Fibroblast of lung (primary cell): ENCODE data around the gene BEX1. TPM values are rescaled to one million over a fixed set of nuclear protein-coding genes. Genes with fewer than 3 reads are reported as not detected.

Source experiments
- DNase-seq, 2 donors: peaks; one replicate each; pipeline versions ENCODE4 v3.0.0 to v3.0.0-alpha.2; 2010; ENCODE audit warnings: low read depth in 2 of 2
- H2AFZ ChIP-seq: 2 replicates; pipeline ENCODE4 v1.5.1; 2012; ENCODE audit warnings: low read length, control low read depth, inconsistent platforms
- H3K27ac ChIP-seq: 2 replicates; pipeline ENCODE4 v1.5.1; 2011; ENCODE audit warnings: low read length, control low read depth; ENCODE audit not compliant: insufficient read depth
- H3K27me3 ChIP-seq: 2 replicates; pipeline ENCODE4 v1.5.1; 2011; ENCODE audit warnings: mild to moderate bottlenecking, low read length; ENCODE audit not compliant: control insufficient read depth, insufficient read depth
- H3K36me3 ChIP-seq: 2 replicates; pipeline ENCODE4 v1.5.1; 2011; ENCODE audit warnings: low read length; ENCODE audit not compliant: control insufficient read depth, insufficient read depth
- H3K4me1 ChIP-seq: 2 replicates; pipeline ENCODE4 v1.5.1; 2011; ENCODE audit warnings: low read length; ENCODE audit not compliant: control insufficient read depth, insufficient read depth; ENCODE audit errors: extremely low read depth
- H3K4me2 ChIP-seq: 2 replicates; pipeline ENCODE4 v1.5.1; 2011; ENCODE audit warnings: low read length, control low read depth; ENCODE audit not compliant: insufficient read depth; ENCODE audit errors: extremely low read depth
- H3K4me3 ChIP-seq, 4 experiments: fragments of 200-600 bp in 1 of 4; sonication (generic) in 1 of 4; replicated peaks in 1 of 4; 2 replicates each; pipeline ENCODE4 v1.5.1; 2011 to 2016; ENCODE audit warnings: low read length in 4 of 4, low read depth in 3 of 4, mild to moderate bottlenecking in 3 of 4, control low read depth in 2 of 4, inconsistent platforms in 1 of 4, mixed read lengths in 1 of 4; ENCODE audit not compliant: insufficient read depth in 1 of 4; ENCODE audit errors: control extremely low read depth in 1 of 4
- H3K79me2 ChIP-seq: 2 replicates; pipeline ENCODE4 v1.5.1; 2012; ENCODE audit warnings: mild to moderate bottlenecking, low read length, inconsistent platforms; ENCODE audit not compliant: control insufficient read depth, insufficient read depth
- H3K9ac ChIP-seq: 2 replicates; pipeline ENCODE4 v1.5.1; 2011; ENCODE audit warnings: mild to moderate bottlenecking, low read length, control low read depth; ENCODE audit not compliant: insufficient read depth
- H3K9me3 ChIP-seq: 2 replicates; pipeline ENCODE4 v1.5.1; 2012; ENCODE audit warnings: low read depth, low read length; ENCODE audit not compliant: control insufficient read depth, insufficient read depth
- H4K20me1 ChIP-seq: 2 replicates; pipeline ENCODE4 v1.5.1; 2011; ENCODE audit warnings: low read length; ENCODE audit not compliant: control insufficient read depth, insufficient read depth; ENCODE audit errors: extremely low read depth
- EZH2 ChIP-seq: IDR thresholded peaks from 2 replicates; pipeline ENCODE4 v1.5.1; 2012; ENCODE audit warnings: low read length, control low read depth, mild to moderate bottlenecking; ENCODE audit errors: missing control alignments
- polyA plus RNA-seq, 2 donors: library from polyadenylated mRNA; depleted of rRNA in 1 of 2; stranded (reverse) in 1 of 2; unstranded in 1 of 2; fragments of >200 nt; gene quantifications; 2 replicates each; pipeline ENCODE4 v1.2.1, GENCODE V29; 2011 to 2012; ENCODE audit warnings: missing spikeins in 1 of 2
- total RNA-seq: library from RNA; depleted of rRNA; stranded (reverse); fragments of >200 nt; gene quantifications from 2 replicates; pipeline ENCODE4 v1.2.1, GENCODE V29; 2014
- TF ChIP-seq, protein P1 (sequence below), 2 donors: IDR thresholded peaks in 1 of 2; conservative IDR thresholded peaks in 1 of 2; 1 replicate in 1 of 2; 2 replicates in 1 of 2; pipeline ENCODE4 v1.5.1; 2011 to 2012; ENCODE audit warnings: low read length in 2 of 2, control low read depth in 1 of 2, inconsistent platforms in 1 of 2, low read depth in 1 of 2, mild to moderate bottlenecking in 1 of 2

Gene BEX1
- total and polyA plus RNA-seq, 2 donors (not counting 1 experiment from before 2014, with no cell fraction given) = 44.5 TPM; not detected in 1

DNA sequence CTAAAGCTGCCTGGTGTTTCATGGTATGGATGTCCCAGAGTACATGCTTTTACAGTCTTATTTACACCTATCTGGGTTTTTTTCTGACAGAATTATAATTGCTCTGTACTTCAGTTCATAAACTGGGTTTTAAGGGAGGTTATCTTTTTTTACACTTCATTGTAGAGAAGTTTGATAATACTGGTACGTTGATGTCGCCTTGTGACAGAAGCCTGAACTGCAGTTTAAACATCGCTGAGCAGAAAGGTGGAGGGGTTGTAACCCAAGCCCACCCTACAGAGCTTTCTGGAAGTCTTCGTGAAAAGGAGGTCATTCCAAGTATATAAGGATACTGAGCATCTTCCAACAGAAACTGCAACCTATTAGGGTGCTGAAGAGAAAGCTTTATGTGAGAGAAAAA lies 46.4 kb downstream of the BEX1 start:
- H3K4me1 ChIP-seq = no peaks in the 10 kb centered on the region
- no peaks in the 10 kb centered on the region for H4K20me1 ChIP-seq
- no peak overlapping the region for H2AFZ ChIP-seq
- H3K4me2 ChIP-seq = no peak overlapping the region
- H3K79me2 ChIP-seq = no peaks in the 10 kb centered on the region
- H3K4me3 ChIP-seq = no peak overlapping the region
- H3K9me3 ChIP-seq = no peaks in the 10 kb centered on the region
- no peak overlapping the region for H3K27ac ChIP-seq
- H3K9ac ChIP-seq = no peak overlapping the region
- no peak for DNase-seq
- no peaks in the 10 kb centered on the region for H3K36me3 ChIP-seq
- no peaks in the 10 kb centered on the region for H3K27me3 ChIP-seq
- no peak for TF ChIP-seq EZH2
- TF ChIP-seq, protein P1, sequence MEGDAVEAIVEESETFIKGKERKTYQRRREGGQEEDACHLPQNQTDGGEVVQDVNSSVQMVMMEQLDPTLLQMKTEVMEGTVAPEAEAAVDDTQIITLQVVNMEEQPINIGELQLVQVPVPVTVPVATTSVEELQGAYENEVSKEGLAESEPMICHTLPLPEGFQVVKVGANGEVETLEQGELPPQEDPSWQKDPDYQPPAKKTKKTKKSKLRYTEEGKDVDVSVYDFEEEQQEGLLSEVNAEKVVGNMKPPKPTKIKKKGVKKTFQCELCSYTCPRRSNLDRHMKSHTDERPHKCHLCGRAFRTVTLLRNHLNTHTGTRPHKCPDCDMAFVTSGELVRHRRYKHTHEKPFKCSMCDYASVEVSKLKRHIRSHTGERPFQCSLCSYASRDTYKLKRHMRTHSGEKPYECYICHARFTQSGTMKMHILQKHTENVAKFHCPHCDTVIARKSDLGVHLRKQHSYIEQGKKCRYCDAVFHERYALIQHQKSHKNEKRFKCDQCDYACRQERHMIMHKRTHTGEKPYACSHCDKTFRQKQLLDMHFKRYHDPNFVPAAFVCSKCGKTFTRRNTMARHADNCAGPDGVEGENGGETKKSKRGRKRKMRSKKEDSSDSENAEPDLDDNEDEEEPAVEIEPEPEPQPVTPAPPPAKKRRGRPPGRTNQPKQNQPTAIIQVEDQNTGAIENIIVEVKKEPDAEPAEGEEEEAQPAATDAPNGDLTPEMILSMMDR (conservative IDR thresholded peaks at IDR 0.05 in 1 of 2, IDR thresholded peaks at IDR 0.05 in 1 of 2; ENCODE audit: low read depth in 1 of 2, low read length in 2 of 2) = no peak

DNA sequence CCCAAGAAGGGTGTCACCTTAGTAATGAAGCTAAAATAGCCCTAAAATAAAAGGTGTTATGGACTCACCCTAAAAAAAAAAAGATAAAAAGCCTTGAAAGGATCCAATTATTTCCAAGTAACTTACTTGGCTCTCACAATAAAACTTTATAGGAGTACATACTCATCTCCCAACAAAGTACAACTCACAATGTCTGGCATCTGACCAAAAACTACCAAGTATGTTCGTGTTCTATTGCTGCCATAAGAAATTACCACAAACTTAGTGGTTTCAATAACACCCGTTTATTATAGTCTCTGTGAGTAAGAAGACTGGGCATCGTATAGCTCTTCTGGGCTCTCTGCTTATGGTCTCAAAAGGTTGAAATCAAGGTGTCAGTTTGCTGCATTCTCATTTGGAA lies 51.0 kb downstream of the BEX1 start:
- Histone ChIP-seq H2AFZ (no peak overlapping the region), H3K4me3 (no peak overlapping the region), H3K4me1 (no peaks in the 10 kb centered on the region), H3K27me3 (no peaks in the 10 kb centered on the region), H3K9ac (no peak overlapping the region), H3K36me3 (no peaks in the 10 kb centered on the region), H3K79me2 (no peaks in the 10 kb centered on the region), H4K20me1 (no peaks in the 10 kb centered on the region), H3K9me3 (no peaks in the 10 kb centered on the region), H3K27ac (no peak overlapping the region), H3K4me2 (no peak overlapping the region)
- no peak for DNase-seq
- TF ChIP-seq EZH2 = no peak
- TF ChIP-seq, protein P1 (conservative IDR thresholded peaks at IDR 0.05 in 1 of 2, IDR thresholded peaks at IDR 0.05 in 1 of 2; ENCODE audit: low read depth in 1 of 2, low read length in 2 of 2) = no peak

Other genes with a start within 250 kb of the BEX1 start
- 0.26 and 0.33 TPM in 2 replicates for gene RAB40AL, start 126.9 kb downstream of the BEX1 start, total RNA-seq
- gene RAB40AL, start 126.9 kb downstream of the BEX1 start, polyA plus RNA-seq = 0.06 and 0.12 TPM in 2 replicates
- gene NXF3, start 29.0 kb upstream of the BEX1 start, total RNA-seq = not detected in 2 replicates
- gene NXF3, start 29.0 kb upstream of the BEX1 start, polyA plus RNA-seq = 0.54 TPM in 1 of 2 replicates, not detected in the other
- gene BEX4, start 150.9 kb upstream of the BEX1 start, total RNA-seq = 11.1 and 20.3 TPM in 2 replicates
- 12.4 and 15.5 TPM in 2 replicates for gene BEX4, start 150.9 kb upstream of the BEX1 start, polyA plus RNA-seq
- gene TCEAL8, start 191.0 kb upstream of the BEX1 start, total RNA-seq = 100 and 127 TPM in 2 replicates
- 102 and 145 TPM in 2 replicates for gene TCEAL8, start 191.0 kb upstream of the BEX1 start, polyA plus RNA-seq
- not detected in 2 replicates for gene TCEAL5, start 212.6 kb upstream of the BEX1 start, total RNA-seq
- gene TCEAL5, start 212.6 kb upstream of the BEX1 start, polyA plus RNA-seq = not detected in 2 replicates
- 2.8 and 5.9 TPM in 2 replicates for gene BEX2, start 246.8 kb upstream of the BEX1 start, total RNA-seq
- gene BEX2, start 246.8 kb upstream of the BEX1 start, polyA plus RNA-seq = 0.32 TPM in 2 replicates